HG03025 (cell line): ENCODE results near the gene SKIC8.

Source experiments
- ATAC-seq: cut with Tn5 transposase; IDR thresholded peaks from one replicate; pipeline ENCODE4 v1.9.1; 2021; ENCODE audit warnings: mild to moderate bottlenecking, moderate library complexity; ENCODE audit not compliant: unreplicated experiment, low FRiP score

Gene SKIC8

DNA sequence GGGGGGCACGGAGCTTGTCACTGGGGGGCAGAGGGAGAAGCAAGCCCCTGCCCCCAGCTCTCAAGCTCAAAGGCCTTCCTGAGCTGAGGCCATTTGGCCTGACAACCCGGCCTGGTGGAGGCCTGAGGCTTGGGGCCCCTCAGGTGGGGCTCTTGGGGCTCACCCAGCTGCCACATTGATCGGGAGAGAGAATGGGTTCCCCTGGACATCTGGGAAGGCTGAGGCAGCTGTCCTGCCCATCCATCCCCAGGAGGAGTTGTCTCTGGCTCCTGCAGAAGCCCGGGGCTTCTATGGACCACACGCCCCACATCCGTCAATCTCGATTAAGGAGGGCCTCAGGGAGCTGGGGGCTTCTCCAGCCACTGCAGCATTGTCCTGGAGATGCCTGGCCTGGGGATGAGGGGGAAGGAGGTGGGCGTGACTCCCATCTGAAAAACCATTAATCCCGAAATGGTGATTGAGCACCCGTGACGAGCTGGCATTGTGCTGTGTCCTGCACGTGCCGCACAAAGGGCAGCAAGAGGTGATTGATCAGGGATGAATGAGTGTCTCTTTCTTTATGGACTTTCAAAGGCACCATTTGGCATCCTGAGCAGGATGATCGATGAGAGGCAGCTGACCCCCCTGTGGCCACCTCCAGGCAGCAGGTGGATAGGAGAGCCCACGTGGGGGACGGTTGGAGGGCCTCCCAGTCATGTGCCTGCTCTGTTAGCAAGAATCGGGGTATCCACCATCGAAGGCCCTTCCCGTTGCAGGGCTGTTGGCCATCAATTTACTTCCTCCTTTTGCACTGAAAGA, 23.5 kb upstream of the SKIC8 start:
- ATAC-seq: no peak

DNA sequence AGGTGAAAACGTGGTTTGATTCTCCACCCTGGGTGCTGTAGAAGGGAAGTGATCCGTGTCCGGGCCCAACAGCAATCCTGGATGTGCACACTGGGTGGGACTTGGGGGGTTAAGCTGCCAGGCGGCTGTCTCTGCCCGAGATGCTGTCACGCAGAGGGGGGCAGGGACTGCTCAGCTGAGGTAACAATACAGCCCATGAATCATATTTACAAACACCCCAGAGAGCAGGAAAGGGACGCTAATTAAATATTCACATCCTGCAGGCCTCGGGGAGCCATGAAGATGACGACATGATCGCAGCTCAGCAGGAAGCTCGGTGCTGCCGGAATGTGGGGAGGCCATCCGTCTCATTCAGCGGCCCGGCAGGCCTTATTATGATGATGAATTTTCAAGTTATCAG, 22.8 kb upstream of the SKIC8 start:
- ATAC-seq: no peak

- ATAC-seq: no peak
Measured at GRCh38 chr15:78321786-78322185, 22.4 kb upstream of the SKIC8 start.

DNA sequence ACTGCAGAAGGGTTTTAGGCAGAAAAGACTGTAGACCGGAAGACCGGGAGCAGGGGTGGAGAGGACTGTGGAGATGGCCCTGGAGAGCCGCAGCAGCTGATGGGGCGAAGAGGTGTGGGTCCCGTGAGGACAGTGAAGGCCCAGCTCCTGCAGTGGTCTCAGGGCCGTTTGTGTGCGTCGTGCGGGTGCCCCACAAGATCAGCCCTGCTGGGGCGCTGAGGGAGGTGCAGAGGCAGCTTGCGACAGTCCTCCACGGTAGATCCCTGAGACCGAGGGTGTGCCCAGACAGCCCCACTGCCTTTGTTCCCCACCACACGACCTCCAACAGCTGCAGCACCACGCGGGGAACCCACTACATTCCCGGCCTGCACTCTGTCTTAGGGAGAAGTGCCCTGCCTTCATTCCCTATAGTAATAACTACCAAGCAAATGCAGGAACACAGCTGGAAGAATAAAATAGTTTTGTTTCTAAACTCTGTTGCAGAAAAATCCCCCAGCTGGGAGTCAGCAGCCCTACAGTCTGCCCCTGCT, 21.7 kb upstream of the SKIC8 start:
- ATAC-seq: no peak

DNA sequence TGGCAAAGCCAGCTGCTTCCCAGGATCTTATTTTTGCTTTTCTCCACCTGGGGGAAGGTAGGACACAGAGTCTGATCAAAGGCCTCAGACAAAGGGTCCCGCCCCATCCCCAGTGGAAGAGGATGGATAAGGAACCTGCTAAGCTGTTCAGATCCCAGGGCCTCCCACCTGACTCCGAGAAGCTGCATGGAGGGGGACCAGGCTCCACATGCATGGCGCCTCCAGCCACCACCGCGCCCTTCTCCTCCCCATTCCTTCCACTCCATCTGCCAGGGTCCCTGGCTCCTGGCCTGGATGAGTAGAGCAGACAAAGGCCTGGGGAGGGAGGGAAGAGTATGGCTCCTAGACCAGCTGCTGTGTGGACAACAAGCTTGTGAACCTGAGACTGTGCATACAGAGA, 20.8 kb upstream of the SKIC8 start:
- no peak for ATAC-seq

- ATAC-seq: no peak
Measured at GRCh38 chr15:78319588-78319987, 20.2 kb upstream of the SKIC8 start.

DNA sequence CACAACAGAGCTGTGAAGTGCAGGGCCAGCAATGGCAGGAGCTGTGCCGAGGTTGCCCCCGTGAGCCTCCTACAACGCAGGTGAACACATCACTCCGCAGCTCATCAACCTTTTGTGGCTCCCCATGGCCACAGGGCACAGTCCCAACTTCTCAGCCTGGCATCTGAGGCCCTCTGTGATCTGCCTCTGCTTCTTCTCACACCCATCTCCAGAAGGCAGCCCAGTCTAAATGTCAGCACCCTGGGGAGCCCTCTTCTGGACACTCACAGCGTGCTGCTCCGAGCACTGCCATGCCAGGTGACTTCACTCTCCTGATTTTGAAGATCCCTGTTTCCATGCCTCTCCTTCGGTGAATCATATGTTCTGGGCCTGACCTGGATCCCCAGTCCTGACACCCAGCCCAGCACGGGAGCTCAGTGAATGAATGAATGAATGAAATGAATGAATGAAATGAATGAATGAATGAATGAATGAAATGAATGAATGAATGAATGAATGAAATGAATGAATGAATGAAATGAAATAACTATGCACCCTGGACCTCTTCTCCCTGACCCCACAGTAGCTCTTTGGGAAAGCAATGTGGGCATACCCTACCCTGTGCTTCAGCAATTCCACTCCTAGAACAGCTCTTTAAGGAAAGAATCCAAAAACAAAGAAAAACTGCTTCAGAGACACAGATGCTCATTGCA, 17.9 kb upstream of the SKIC8 start:
- no peak for ATAC-seq

DNA sequence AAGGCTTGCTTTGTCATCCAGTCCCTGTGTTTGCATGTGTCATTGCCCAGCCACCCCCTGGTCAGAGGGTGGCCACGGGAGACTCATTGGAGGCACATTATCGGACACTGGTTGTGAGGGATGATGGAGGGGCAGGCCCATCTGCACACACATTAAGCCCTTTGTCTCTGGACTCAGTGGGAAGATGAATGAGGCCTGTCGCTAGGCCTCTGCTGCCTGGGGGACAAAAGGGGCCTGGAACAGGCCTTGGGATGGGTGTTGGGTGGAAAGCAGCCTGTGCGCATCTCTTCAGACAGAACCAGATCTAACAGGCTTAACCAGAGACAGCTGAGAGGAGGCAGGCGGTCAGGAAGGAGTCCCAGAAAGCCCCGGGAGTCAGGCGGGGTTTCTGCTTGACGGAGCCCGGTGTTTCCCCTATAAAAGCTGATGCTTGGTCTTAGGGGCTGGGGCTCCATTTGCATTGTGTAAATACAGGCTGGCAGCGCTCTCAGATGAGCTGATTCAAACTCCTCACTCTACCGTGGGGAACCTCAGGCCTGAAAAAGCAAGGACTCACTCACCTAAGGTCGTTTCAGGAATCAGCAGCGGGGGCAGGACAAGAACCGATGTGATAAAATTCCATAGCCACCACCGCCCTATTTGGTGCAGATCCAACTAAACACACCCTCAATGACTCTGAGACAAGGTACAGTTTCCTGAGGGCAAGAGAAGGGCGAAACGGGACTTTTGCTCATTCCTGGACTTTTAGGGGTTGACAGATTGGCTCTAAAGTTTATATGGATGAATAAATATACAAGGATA, 17.1 kb upstream of the SKIC8 start:
- no peak for ATAC-seq

GRCh38 chr15:78315686-78316282, 16.4 kb upstream of the SKIC8 start:
- no peak for ATAC-seq

DNA sequence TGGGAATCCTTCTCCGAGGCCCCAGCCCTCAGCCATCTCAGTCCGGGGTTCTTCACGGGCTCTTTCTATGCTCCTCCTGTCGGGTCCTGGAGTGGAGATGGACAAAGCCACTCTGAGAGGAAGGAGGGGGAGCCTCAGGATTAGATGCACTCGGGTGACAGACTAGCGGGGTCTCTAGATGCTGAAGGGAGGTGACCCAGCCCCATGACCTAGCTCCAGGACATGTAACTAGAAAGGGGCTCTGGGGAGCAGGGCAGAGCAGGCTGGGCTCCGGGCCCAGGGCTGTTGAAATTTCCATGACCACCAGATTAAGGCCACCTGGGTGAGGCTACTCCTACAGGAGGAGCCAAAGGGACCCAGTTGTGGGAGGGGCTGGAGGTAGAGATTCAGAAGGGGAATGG, 14.8 kb upstream of the SKIC8 start:
- ATAC-seq: no peak

DNA sequence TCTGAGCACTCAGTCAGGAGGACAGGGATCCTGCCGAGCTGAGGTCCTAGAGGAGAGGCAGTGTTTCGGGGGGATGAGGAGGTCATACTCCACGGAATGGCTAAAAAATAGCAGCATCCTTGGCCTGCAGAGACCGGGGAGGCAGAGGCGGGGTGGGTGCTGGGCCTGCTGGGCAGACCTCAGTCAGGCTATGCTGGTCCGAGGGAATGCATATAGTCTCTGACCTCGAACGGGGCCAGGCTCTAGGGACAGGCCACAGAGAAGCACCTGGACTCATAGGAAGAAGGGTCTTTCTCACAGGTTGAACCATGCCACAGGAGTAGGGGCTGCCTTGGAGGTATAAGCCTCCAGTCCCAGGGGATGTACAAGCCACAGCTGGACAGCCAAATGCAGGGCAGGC, 14.0 kb upstream of the SKIC8 start:
- ATAC-seq: no peak

- no peak for ATAC-seq
Measured at GRCh38 chr15:78312957-78313356, 13.5 kb upstream of the SKIC8 start.

DNA sequence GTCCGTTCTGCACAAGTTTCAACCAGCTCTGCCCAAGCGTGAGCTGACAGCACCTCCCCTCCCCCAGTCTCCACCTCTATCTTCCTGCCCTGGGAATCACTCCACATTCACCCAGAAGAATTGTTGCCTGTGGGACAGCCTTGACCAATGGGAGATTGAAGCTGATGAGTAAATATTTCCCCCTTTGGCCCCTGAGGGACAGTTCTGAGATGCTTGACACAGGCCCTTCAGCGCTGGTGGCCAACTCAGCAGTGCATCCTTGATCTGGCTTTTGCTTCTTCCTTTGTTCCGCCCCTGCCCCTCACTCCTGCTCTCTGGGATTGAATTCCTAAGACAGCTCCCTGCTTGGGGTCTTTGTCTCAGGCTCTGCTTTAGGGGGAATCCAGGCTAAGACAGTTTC, 13.1 kb upstream of the SKIC8 start:
- no peak for ATAC-seq

DNA sequence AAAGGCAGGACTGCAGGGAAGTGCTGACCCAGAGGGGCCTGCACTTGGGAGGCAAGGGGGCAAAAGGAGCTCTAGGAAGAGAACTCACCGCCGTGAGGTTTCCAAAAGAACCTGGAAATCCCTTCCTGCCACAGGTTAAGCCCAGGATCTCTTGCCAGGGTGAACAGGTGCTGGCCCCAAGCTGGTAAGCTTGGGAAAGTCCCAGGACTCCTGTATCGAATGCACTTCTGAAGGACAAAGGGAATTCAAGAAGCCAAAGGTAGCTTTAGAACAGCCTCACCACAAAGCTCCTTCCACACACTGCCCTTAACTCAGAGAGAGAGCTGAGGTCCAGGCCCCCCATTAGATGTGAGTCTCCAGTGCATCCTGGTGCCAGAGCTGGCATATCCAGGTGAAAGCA, 11.9 kb upstream of the SKIC8 start:
- ATAC-seq: no peak

DNA sequence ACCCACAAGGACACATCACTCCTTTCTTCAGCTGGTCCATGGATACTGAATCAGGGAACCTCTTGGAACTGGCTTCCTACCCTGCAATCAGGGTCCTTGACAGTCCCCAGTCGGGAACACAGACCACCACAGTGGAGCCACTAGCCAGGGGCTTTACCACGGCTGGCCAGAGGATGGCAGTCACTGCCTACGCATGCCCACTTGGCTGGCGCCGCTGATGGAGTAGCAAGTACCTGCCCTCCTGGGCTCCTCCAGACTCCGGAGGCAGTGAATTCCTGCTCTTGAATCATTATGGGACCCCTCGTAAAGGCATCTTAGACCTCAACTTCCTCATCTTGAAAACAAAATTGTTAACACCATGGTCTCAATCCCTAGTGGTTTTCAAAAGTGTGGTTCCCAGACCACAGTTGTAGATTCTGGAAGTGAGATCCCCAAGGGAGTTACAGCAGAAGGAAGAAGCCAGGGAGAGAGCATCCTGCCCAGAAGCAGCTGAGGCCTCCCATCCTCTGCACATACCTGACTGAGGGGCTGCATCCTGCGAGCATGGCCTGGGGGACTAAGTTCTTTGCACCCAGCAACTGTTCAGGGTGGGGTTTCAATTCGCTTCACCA, 9.1 kb upstream of the SKIC8 start:
- no peak for ATAC-seq

DNA sequence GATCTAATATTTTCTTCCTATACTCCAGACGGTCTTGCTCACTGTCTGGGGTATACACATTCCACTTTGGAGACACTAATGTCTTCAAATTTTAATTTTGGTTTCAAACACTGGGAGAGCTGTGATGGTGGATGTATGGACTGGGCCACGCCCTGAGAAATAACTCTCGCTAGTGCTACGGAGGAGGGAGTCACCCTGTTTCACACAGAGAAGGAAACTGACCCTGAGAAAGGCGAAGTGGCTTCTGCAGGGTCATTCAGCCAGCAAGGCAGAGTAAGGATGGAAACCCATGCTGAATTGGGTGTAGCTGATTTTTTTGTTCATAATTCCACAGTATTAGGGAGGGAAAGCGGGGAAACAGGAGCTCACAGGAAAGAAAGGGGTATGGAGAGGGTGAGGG, 8.6 kb upstream of the SKIC8 start:
- no peak for ATAC-seq

GRCh38 chr15:78306176-78306774, 6.9 kb upstream of the SKIC8 start:
- no peak for ATAC-seq

DNA sequence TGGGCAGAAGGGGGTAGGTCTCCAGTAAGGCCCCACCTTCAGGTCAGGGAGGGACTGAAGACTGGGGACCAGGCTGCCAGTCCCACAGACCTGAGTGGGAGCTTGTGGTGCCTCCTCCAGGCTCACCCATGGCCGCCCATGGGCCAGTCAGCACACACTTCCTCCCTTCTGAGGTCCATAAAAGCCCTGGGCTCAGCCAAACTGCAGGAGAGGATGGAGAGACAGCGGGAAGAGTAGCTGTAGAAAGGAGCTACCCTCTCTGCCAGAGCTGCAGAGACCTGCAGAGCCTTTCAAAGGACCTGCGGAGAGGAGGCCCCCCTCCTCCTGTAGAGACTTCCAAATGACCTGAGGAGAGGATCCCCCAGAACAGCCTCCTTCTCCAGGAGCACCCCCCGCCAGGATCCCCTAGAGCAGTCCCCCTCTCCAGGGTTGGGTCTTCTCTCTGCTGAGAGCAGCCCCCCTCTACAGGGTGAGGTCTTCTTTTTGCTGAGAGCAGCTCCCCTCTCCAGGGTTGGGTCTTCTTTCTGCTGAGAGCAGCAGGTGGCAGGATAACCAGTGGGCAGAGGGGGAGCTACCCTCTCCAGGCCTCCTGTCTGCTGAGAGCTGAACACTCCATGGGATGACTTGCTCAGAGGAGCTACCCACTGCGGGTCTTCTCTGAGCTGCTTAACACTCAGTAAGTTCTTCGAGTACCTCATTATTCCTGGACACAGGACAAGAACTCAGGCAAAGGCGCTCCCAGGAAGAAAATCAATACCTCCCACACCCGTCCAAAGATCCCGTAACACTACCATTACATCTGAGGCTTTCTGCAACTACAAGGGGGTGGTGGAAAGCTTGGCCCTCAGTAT, 5.0 kb upstream of the SKIC8 start:
- ATAC-seq: no peak
